Measurements from ENCODE around the gene DNAAF2. TPM values are rescaled to one million over a fixed set of nuclear protein-coding genes. Genes with fewer than 3 reads are reported as not detected.

The DNAAF2 gene
- total RNA-seq, 1 experiment from 2014 or later, result 13.7 TPM

- no peak overlapping the region for H3K9ac ChIP-seq (ENCODE audit: low read length)
- no peaks in the 10 kb centered on the region; the same call in 1 of the 2 replicates for H4K20me1 ChIP-seq (ENCODE audit: insufficient read depth)
Measured at GRCh38 chr14:49640540-49641417, 5.7 kb upstream of the DNAAF2 start.

More at GRCh38 chr14:49640540-49641417, 5.7 kb upstream of the DNAAF2 start:
- Histone ChIP-seq H3K79me2 (ENCODE audit: insufficient read depth, low read length) (peaks cover 48% of the 10 kb centered on the region), H3K4me1 (ENCODE audit: control insufficient read depth in 1 of 2, insufficient read depth in 2 of 2, low read length in 2 of 2) (peaks cover 6 to 11% of the 10 kb centered on the region in 2 experiments), H3K9me3 (ENCODE audit: control insufficient read depth in 1 of 2, insufficient read depth in 1 of 2, low read depth in 1 of 2, low read length in 2 of 2) (no peaks in the 10 kb centered on the region), H3K36me3 (ENCODE audit: control insufficient read depth in 1 of 2, insufficient read depth in 2 of 2, low read length in 2 of 2) (peaks cover 3 to 19% of the 10 kb centered on the region in 2 experiments; a peak in 1 of 4 replicates), H3K9me2 (ENCODE audit: insufficient read depth) (no peaks in the 10 kb centered on the region), H3K27me3 (ENCODE audit: insufficient read depth, low read length) (no peaks in the 10 kb centered on the region), H3K27ac (ENCODE audit: low read depth, low read length) (no peak overlapping the region), H3K4me2 (ENCODE audit: low read length) (no peak overlapping the region), H3K4me3 (replicated peaks in 1 of 2; ENCODE audit: low read depth in 1 of 2, low read length in 2 of 2) (no peak overlapping the region), H2AFZ (ENCODE audit: low read depth, low read length, poor library complexity, severe bottlenecking) (no peak overlapping the region)
- intact Hi-C loops (cut with micrococcal nuclease), result no loop called here
- POLR2A ChIA-PET, result no interaction called here
- RAD21 ChIA-PET (ENCODE audit: low non-redundant PET in 1 of 2, low total read pairs in 2 of 2, uncharacterized antibody in 2 of 2, unreplicated experiment in 2 of 2), result interaction anchor here (0.6 kb wide), 2 partner anchors 32 to 127 kb away, joined by 3 read pairs; no protein-coding TSS in a partner anchor
- BruUV-seq (replicated peaks), result no TSS peak
- no peak for TF ChIP-seq POLR2AphosphoS5 (IDR thresholded peaks at IDR 0.05; ENCODE audit: low read depth, low read length)
- TF ChIP-seq TCF7L2 (IDR thresholded peaks at IDR 0.05; ENCODE audit: borderline replicate concordance, extremely low read depth, insufficient read depth, insufficient read length), result no peak
- TF ChIP-seq JUND (IDR thresholded peaks at IDR 0.05), result no peak
- no peak for TF ChIP-seq ZNF274 (IDR thresholded peaks at IDR 0.05; ENCODE audit: low read depth, low read length)
- TF ChIP-seq CTCF (IDR thresholded peaks at IDR 0.05 in 2 of 3, conservative IDR thresholded peaks at IDR 0.05 in 1 of 3; ENCODE audit: borderline replicate concordance in 1 of 3, insufficient read depth in 1 of 3, low read depth in 2 of 3, low read length in 2 of 3), result no peak
- 0 out of 2 replicates have a peak, but pooled peaks have one; percentile 24 for TF ChIP-seq CEBPB (IDR thresholded peaks at IDR 0.05; ENCODE audit: low read depth)
- no peak for TF ChIP-seq SP1 (IDR thresholded peaks at IDR 0.05; ENCODE audit: low read depth)
- no peak for TF ChIP-seq EZH2phosphoT487 (IDR thresholded peaks at IDR 0.05; ENCODE audit: borderline replicate concordance)
- DNase-seq (ENCODE audit: low read depth, low spot score) (no peak), ATAC-seq (no peak)
- CTCF ChIA-PET, result no interaction called here
